ENCODE data around the gene REM2. TPM values are rescaled to one million over a fixed set of nuclear protein-coding genes. Genes with fewer than 3 reads are reported as not detected.

REM2 gene
- total RNA-seq, 1 donor from 2014 or later: 0.79 TPM

GRCh38 chr14:22925513-22925912, 42.5 kb downstream of the REM2 start:
- Histone ChIP-seq H3K36me3 (ENCODE audit: insufficient read depth, low read length) (peaks cover 41% of the 10 kb centered on the region), H3K4me3 (ENCODE audit: insufficient read depth, low read depth, low read length) (no peak overlapping the region), H4K20me1 (ENCODE audit: insufficient read depth, low read length) (peaks cover 3% of the 10 kb centered on the region), H3K27me3 (ENCODE audit: insufficient read depth, low read length) (no peaks in the 10 kb centered on the region), H3K27ac (ENCODE audit: low read depth, low read length) (no peak overlapping the region), H3K79me2 (ENCODE audit: insufficient read depth, low read length) (peaks cover 30% of the 10 kb centered on the region), H3K9ac (ENCODE audit: low read length) (no peak overlapping the region), H3K9me3 (ENCODE audit: insufficient read depth, low read depth, low read length) (no peaks in the 10 kb centered on the region), H2AFZ (ENCODE audit: low read depth, low read length) (no peak overlapping the region), H3K4me2 (ENCODE audit: low read length) (no peak overlapping the region), H3K4me1 (ENCODE audit: insufficient read depth, low read length) (peaks cover 16% of the 10 kb centered on the region)
- H3K4me1 Mint-ChIP-seq (ENCODE audit: low read depth, unreplicated experiment): peaks cover 17% of the 10 kb centered on the region
- no peak overlapping the region for H3K27ac Mint-ChIP-seq (ENCODE audit: unreplicated experiment)
- TF ChIP-seq CTCF (IDR thresholded peaks at IDR 0.05; ENCODE audit: insufficient read depth, low read depth, low read length): no peak
- no peak for TF ChIP-seq EZH2 (IDR thresholded peaks at IDR 0.05; ENCODE audit: insufficient read depth, low read length)
- H3K27me3 Mint-ChIP-seq (ENCODE audit: low read depth, unreplicated experiment): no peaks in the 10 kb centered on the region
- FAIRE-seq (no peak), DNase-seq (ENCODE audit: low read depth) (no peak)
- H3K4me3 Mint-ChIP-seq (ENCODE audit: unreplicated experiment): no peak overlapping the region
- H3K36me3 Mint-ChIP-seq (ENCODE audit: low read depth, unreplicated experiment): peaks cover 37% of the 10 kb centered on the region
- H3K9me3 Mint-ChIP-seq (ENCODE audit: unreplicated experiment): no peaks in the 10 kb centered on the region

- Histone ChIP-seq H4K20me1 (ENCODE audit: insufficient read depth, low read length) (peaks cover 3% of the 10 kb centered on the region), H3K9me3 (ENCODE audit: insufficient read depth, low read depth, low read length) (no peaks in the 10 kb centered on the region), H3K36me3 (ENCODE audit: insufficient read depth, low read length) (peaks cover 35% of the 10 kb centered on the region), H3K9ac (ENCODE audit: low read length) (no peak overlapping the region), H3K4me2 (ENCODE audit: low read length) (peak overlapping the region; percentile 23), H3K79me2 (ENCODE audit: insufficient read depth, low read length) (peaks cover 30% of the 10 kb centered on the region), H3K27ac (ENCODE audit: low read depth, low read length) (no peak overlapping the region), H3K4me3 (ENCODE audit: insufficient read depth, low read depth, low read length) (no peak overlapping the region), H3K27me3 (ENCODE audit: insufficient read depth, low read length) (no peaks in the 10 kb centered on the region), H2AFZ (ENCODE audit: low read depth, low read length) (no peak overlapping the region), H3K4me1 (ENCODE audit: insufficient read depth, low read length) (peaks cover 16% of the 10 kb centered on the region)
- no peaks in the 10 kb centered on the region for H3K27me3 Mint-ChIP-seq (ENCODE audit: low read depth, unreplicated experiment)
- DNase-seq (ENCODE audit: low read depth) (peak; percentile 21), FAIRE-seq (no peak)
- H3K27ac Mint-ChIP-seq (ENCODE audit: unreplicated experiment): no peak overlapping the region
- H3K36me3 Mint-ChIP-seq (ENCODE audit: low read depth, unreplicated experiment): peaks cover 32% of the 10 kb centered on the region
- peak overlapping the region; percentile 4 for H3K4me3 Mint-ChIP-seq (ENCODE audit: unreplicated experiment)
- H3K4me1 Mint-ChIP-seq (ENCODE audit: low read depth, unreplicated experiment): peaks cover 15% of the 10 kb centered on the region
- no peaks in the 10 kb centered on the region for H3K9me3 Mint-ChIP-seq (ENCODE audit: unreplicated experiment)
- TF ChIP-seq EZH2 (IDR thresholded peaks at IDR 0.05; ENCODE audit: insufficient read depth, low read length): no peak
- TF ChIP-seq CTCF (IDR thresholded peaks at IDR 0.05; ENCODE audit: insufficient read depth, low read depth, low read length): no peak
Observed at GRCh38 chr14:22926316-22926715, 43.3 kb downstream of the REM2 start.

GRCh38 chr14:22928237-22929103, 45.4 kb downstream of the REM2 start:
- H3K27me3 Mint-ChIP-seq (ENCODE audit: low read depth, unreplicated experiment): no peaks in the 10 kb centered on the region
- H3K27ac Mint-ChIP-seq (ENCODE audit: unreplicated experiment): no peak overlapping the region
- H3K4me1 ChIP-seq (ENCODE audit: insufficient read depth, low read length): peaks cover 16% of the 10 kb centered on the region
- H3K4me3 ChIP-seq (ENCODE audit: insufficient read depth, low read depth, low read length): peak overlapping the region; percentile 93
- H3K4me3 Mint-ChIP-seq (ENCODE audit: unreplicated experiment): no peak overlapping the region
- peaks cover 21% of the 10 kb centered on the region for H3K36me3 ChIP-seq (ENCODE audit: insufficient read depth, low read length)
- H3K79me2 ChIP-seq (ENCODE audit: insufficient read depth, low read length): peaks cover 30% of the 10 kb centered on the region
- peak overlapping the region; percentile 90 for H3K27ac ChIP-seq (ENCODE audit: low read depth, low read length)
- H3K4me2 ChIP-seq (ENCODE audit: low read length): peak overlapping the region; percentile 99
- no peak for DNase-seq (ENCODE audit: low read depth)
- H3K9me3 ChIP-seq (ENCODE audit: insufficient read depth, low read depth, low read length): no peaks in the 10 kb centered on the region
- FAIRE-seq: no peak
- TF ChIP-seq CTCF (IDR thresholded peaks at IDR 0.05; ENCODE audit: insufficient read depth, low read depth, low read length) (no peak), EZH2 (IDR thresholded peaks at IDR 0.05; ENCODE audit: insufficient read depth, low read length) (no peak)
- peaks cover 5% of the 10 kb centered on the region for H3K4me1 Mint-ChIP-seq (ENCODE audit: low read depth, unreplicated experiment)
- H3K36me3 Mint-ChIP-seq (ENCODE audit: low read depth, unreplicated experiment): peaks cover 19% of the 10 kb centered on the region
- H3K9ac ChIP-seq (ENCODE audit: low read length): peak overlapping the region; percentile 96
- H3K9me3 Mint-ChIP-seq (ENCODE audit: unreplicated experiment): no peaks in the 10 kb centered on the region
- peaks cover 3% of the 10 kb centered on the region for H4K20me1 ChIP-seq (ENCODE audit: insufficient read depth, low read length)
- H3K27me3 ChIP-seq (ENCODE audit: insufficient read depth, low read length): no peaks in the 10 kb centered on the region
- H2AFZ ChIP-seq (ENCODE audit: low read depth, low read length): peak overlapping the region; percentile 90
